HUES64 (cell line): ENCODE results near the gene PRRC2A.

Experiments used
- H3K27ac ChIP-seq: 2 replicates; pipeline ENCODE4 v1.7.0; 2013; ENCODE audit warnings: low read depth, low read length, inconsistent platforms
- H3K27me3 ChIP-seq: 2 replicates; pipeline ENCODE4 v1.6.1; 2013; ENCODE audit warnings: mild to moderate bottlenecking, low read length; ENCODE audit not compliant: insufficient read depth
- H3K36me3 ChIP-seq: 2 replicates; pipeline ENCODE4 v1.6.1; 2013; ENCODE audit warnings: mild to moderate bottlenecking, low read length; ENCODE audit not compliant: insufficient read depth
- H3K4me1 ChIP-seq: 2 replicates; pipeline ENCODE4 v1.6.1; 2013; ENCODE audit warnings: mild to moderate bottlenecking, low read length, moderate library complexity; ENCODE audit not compliant: insufficient read depth
- H3K4me3 ChIP-seq: 2 replicates; pipeline ENCODE4 v1.5.1; 2013; ENCODE audit warnings: mild to moderate bottlenecking, low read length, moderate library complexity
- H3K9ac ChIP-seq: 2 replicates; pipeline ENCODE4 v1.6.1; 2013; ENCODE audit warnings: mild to moderate bottlenecking, low read depth, low read length
- H3K9me3 ChIP-seq: 2 replicates; pipeline ENCODE4 v1.6.1; 2013; ENCODE audit warnings: low read depth, low read length; ENCODE audit not compliant: insufficient read depth
- WGBS: fragments of 150-250, 120-280 bp; methylation state at CpG from one replicate; pipeline ENCODE4 v1.1.7; 2013; ENCODE audit warnings: missing lambda C conversion rate; 5-methylcytosine and 5-hydroxymethylcytosine counted together

PRRC2A gene

GRCh38 chr6:31614684-31615578 is 5.6 kb upstream of the PRRC2A start, which contains the start of gene AIF1:
Gene AIF1 (plus strand): TSS chr6:31615234. CDS start chr6:31615330, 96 bp downstream.
- no peak within 1 kb of the TSS for H3K27ac ChIP-seq
- H3K36me3 ChIP-seq, result no peaks in the 10 kb centered on the region
- 0 out of 2 replicates have a peak within 1 kb of the TSS, but pooled peaks have one; percentile 36 for H3K9ac ChIP-seq
- H3K9me3 ChIP-seq, result no peaks in the 10 kb centered on the region
- H3K4me3 ChIP-seq, result no peak within 1 kb of the TSS
- H3K27me3 ChIP-seq, result no peaks in the 10 kb centered on the region
- peaks cover 10% of the 10 kb centered on the region; the same call in 1 of the 2 replicates for H3K4me1 ChIP-seq
- WGBS, result 80% methylated on average over 5 of the region's 6 CpGs

- H3K4me3 ChIP-seq, result no peak overlapping the region
- peaks cover 10% of the 10 kb centered on the region; the same call in 1 of the 2 replicates for H3K4me1 ChIP-seq
- WGBS, result 72% methylated on average over 7 of the region's 7 CpGs
- H3K9me3 ChIP-seq, result no peaks in the 10 kb centered on the region
- H3K9ac ChIP-seq, result 0 out of 2 replicates have a peak overlapping the region, but pooled peaks have one; percentile 32
- H3K36me3 ChIP-seq, result no peaks in the 10 kb centered on the region
- no peak overlapping the region for H3K27ac ChIP-seq
- H3K27me3 ChIP-seq, result no peaks in the 10 kb centered on the region
Observed at GRCh38 chr6:31615748-31616147, 4.8 kb upstream of the PRRC2A start.

DNA sequence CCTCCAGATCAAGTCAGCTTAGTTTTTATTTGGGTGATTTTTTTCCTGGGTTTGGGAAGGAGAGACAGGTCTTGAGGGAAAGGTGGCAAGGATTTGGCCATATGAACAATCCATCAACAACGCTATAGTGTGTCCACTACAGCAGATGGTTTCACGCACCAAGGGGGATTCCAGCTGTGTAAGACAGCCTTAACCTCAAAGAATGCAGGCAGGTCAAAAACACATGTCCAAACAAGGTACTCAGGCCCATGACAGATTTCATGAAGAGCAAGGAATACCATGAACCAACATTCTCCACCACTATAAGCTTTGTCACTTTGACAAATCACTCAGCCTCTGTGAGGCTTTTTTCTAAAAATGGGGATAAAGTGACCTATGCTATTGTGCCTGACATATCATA is 3.5 kb upstream of the PRRC2A start:
- H3K4me3 ChIP-seq, result no peak overlapping the region
- H3K36me3 ChIP-seq, result peaks cover 7% of the 10 kb centered on the region
- WGBS, result 91% methylated on average over 2 of the region's 2 CpGs
- no peak overlapping the region for H3K27ac ChIP-seq
- H3K9ac ChIP-seq, result no peak overlapping the region
- H3K4me1 ChIP-seq, result peaks cover 15% of the 10 kb centered on the region; the same call in 1 of the 2 replicates
- no peaks in the 10 kb centered on the region for H3K27me3 ChIP-seq
- H3K9me3 ChIP-seq, result no peaks in the 10 kb centered on the region

GRCh38 chr6:31619805-31620585 is 520 bp upstream of the PRRC2A start:
- peak overlapping the region; percentile 88 for H3K4me3 ChIP-seq
- H3K9me3 ChIP-seq, result no peaks in the 10 kb centered on the region
- peaks cover 36% of the 10 kb centered on the region for H3K36me3 ChIP-seq
- H3K27me3 ChIP-seq, result no peaks in the 10 kb centered on the region
- peaks cover 20% of the 10 kb centered on the region; the same call in 1 of the 2 replicates for H3K4me1 ChIP-seq
- H3K9ac ChIP-seq, result peak overlapping the region; percentile 95
- peak overlapping the region; percentile 100 for H3K27ac ChIP-seq
- WGBS, result under 1% methylated on average over 50 of the region's 50 CpGs

DNA sequence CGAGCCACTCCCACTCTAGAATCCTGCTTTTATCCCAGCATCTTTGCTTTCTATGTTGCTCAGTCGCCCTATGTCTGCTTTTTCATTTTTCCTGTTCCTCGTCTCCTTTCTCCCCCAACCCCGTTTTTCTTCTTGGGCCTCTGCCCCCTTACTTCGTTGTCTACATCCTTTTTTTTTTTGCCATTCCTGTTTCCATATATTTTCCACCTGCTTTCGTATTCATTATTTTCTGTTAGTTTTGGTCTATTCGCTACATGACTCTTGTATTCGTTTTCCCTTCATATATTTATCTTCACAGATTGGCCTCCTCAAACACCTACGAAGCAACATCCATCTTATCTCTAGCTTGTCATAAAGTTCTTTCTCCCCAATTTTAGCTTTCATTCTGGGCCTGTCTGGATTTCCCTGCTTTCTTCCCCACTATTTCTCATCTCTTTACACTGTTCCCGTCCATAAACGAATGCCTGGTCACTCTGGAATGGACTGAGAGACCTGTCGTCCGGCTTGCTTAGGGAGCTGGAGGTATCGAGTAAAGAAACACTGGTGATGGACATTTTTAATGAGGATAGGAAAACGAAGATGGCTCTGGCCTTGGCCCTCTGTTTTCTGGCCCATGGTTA is 915 bp downstream of the PRRC2A start:
- Histone ChIP-seq H3K4me3 (peak overlapping the region; percentile 94), H3K27me3 (no peaks in the 10 kb centered on the region), H3K4me1 (peaks cover 13% of the 10 kb centered on the region; the same call in 1 of the 2 replicates), H3K27ac (peak overlapping the region; percentile 99), H3K9me3 (no peaks in the 10 kb centered on the region), H3K36me3 (peaks cover 50% of the 10 kb centered on the region), H3K9ac (peak overlapping the region; percentile 97)
- WGBS, result 6% methylated on average over 15 of the region's 15 CpGs

DNA sequence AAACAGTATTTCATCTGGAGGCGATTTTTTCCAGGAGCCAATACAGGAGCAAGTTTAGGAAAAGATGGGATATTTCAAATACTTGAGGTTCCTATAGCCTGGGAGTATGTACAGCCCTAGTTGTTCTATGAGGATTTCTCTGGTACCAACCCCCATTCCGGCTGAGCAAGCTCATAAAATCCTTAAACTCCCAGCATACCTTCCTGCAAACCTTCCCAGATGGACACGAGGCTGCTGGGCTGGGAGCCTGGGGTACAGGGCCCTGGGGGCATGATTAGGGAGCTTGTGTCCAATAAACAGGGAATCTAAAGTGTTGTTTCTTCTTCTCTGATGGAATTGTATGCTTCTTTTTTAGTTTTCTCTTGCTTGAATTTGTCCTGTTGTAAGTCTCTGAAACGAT is 1.5 kb downstream of the PRRC2A start:
- Histone ChIP-seq H3K4me1 (peaks cover 13% of the 10 kb centered on the region; the same call in 1 of the 2 replicates), H3K27ac (peak overlapping the region; percentile 99; the same call in 1 of the 2 replicates), H3K9ac (peak overlapping the region; percentile 97), H3K9me3 (no peaks in the 10 kb centered on the region), H3K36me3 (peaks cover 56% of the 10 kb centered on the region), H3K27me3 (no peaks in the 10 kb centered on the region), H3K4me3 (peak overlapping the region; percentile 94)
- WGBS, result 34% methylated on average over 4 of the region's 4 CpGs

DNA sequence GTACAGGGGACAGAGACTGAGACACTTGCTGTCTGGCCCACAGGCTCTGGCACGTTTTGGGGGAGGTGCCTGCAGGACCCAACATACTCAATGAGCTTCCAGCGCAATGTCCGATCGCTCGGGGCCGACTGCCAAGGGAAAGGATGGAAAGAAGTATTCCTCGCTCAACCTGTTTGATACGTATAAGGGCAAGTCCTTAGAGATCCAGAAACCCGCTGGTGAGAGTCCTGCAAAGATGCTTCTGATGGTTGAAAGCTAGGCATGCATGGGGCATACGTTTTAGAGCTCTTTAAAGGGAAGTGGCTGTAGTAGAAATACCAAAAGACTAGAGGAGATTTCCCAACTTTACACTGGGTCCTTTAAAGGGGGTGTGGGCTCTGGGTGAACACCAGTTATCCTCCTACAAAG is 2.2 kb downstream of the PRRC2A start:
- no peaks in the 10 kb centered on the region for H3K27me3 ChIP-seq
- H3K4me1 ChIP-seq, result peaks cover 13% of the 10 kb centered on the region; the same call in 1 of the 2 replicates
- peaks cover 63% of the 10 kb centered on the region for H3K36me3 ChIP-seq
- no peak overlapping the region for H3K27ac ChIP-seq
- H3K4me3 ChIP-seq, result peak overlapping the region; percentile 94; the same call in 1 of the 2 replicates
- H3K9me3 ChIP-seq, result no peaks in the 10 kb centered on the region
- peak overlapping the region; percentile 97; the same call in 1 of the 2 replicates for H3K9ac ChIP-seq
- WGBS, result 90% methylated on average over 10 of the region's 10 CpGs

GRCh38 chr6:31624070-31624469 is 3.6 kb downstream of the PRRC2A start:
- Histone ChIP-seq H3K9ac (no peak overlapping the region), H3K27ac (no peak overlapping the region)

DNA sequence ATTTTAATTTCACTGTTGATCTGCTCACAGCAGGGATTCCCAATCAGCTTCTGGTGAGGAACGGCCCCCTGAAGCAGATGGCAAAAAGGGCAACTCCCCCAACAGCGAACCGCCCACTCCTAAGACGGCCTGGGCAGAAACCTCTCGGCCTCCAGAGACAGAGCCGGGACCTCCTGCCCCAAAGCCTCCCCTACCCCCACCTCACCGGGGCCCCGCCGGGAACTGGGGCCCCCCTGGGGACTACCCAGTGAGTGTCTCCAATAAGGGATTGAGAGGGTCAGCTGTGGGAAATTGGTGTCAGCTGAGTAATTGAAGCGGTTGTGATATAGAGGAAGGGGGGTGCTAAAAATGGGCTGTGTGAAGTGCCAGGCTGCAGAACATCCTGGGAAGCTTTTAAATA is 6.4 kb downstream of the PRRC2A start:
- peaks cover 9% of the 10 kb centered on the region; the same call in 1 of the 2 replicates for H3K4me1 ChIP-seq
- H3K27me3 ChIP-seq, result no peaks in the 10 kb centered on the region
- WGBS, result 93% methylated on average over 10 of the region's 10 CpGs
- no peak overlapping the region for H3K9ac ChIP-seq
- H3K36me3 ChIP-seq, result peaks cover 99% of the 10 kb centered on the region
- H3K4me3 ChIP-seq, result no peak overlapping the region
- H3K27ac ChIP-seq, result no peak overlapping the region
- no peaks in the 10 kb centered on the region for H3K9me3 ChIP-seq

More at GRCh38 chr6:31624070-31624469, 3.6 kb downstream of the PRRC2A start:
- no peaks in the 10 kb centered on the region for H3K27me3 ChIP-seq
- H3K36me3 ChIP-seq, result peaks cover 77% of the 10 kb centered on the region
- H3K9me3 ChIP-seq, result no peaks in the 10 kb centered on the region
- WGBS, result 94% methylated on average over 8 of the region's 10 CpGs
- H3K4me1 ChIP-seq, result peaks cover 13% of the 10 kb centered on the region; the same call in 1 of the 2 replicates
- no peak overlapping the region for H3K4me3 ChIP-seq

DNA sequence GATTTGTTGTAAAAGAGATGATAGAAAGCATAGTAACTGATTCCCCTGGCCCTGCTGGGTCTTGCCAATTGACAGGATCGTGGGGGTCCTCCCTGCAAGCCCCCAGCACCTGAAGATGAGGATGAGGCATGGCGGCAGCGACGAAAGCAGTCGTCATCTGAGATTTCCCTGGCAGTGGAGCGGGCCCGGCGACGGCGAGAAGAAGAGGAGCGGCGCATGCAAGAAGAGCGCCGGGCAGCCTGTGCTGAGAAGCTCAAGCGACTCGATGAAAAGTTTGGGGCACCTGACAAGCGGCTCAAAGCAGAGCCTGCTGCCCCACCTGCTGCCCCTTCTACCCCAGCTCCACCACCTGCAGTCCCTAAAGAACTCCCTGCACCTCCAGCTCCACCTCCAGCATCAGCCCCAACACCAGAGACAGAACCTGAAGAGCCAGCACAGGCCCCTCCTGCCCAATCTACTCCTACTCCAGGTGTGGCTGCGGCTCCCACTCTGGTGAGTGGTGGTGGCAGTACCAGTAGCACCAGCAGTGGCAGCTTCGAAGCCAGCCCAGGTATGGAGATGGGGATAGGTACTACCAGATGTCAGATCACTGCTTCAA is 7.3 kb downstream of the PRRC2A start:
- WGBS, result 98% methylated on average over 19 of the region's 19 CpGs
- no peaks in the 10 kb centered on the region for H3K9me3 ChIP-seq
- H3K27ac ChIP-seq, result no peak overlapping the region
- H3K4me1 ChIP-seq, result 0 out of 2 replicates have a peak, but pooled peaks cover 2% of the 10 kb centered on the region
- no peak overlapping the region for H3K9ac ChIP-seq
- no peaks in the 10 kb centered on the region for H3K27me3 ChIP-seq
- H3K4me3 ChIP-seq, result no peak overlapping the region
- H3K36me3 ChIP-seq, result peaks cover 99% of the 10 kb centered on the region
